Body of pancreas (tissue), 4 donors: ENCODE measurements around the gene OR4D1. TPM values are rescaled to one million over a fixed set of nuclear protein-coding genes. Genes with fewer than 3 reads are reported as not detected.
"Not testable (repeated sequence)": the region's sequence is repeated elsewhere in the genome, so short reads cannot be mapped to it uniquely, and the experiment has no call there.

ENCODE experiments used
- ATAC-seq: fragments of 150-250 bp; one replicate; pipeline ENCODE4 v1.9.1; 2016
- DNase-seq, 4 donors: peaks; one replicate each; pipeline ENCODE4 v3.0.0-alpha.2; 2019
- H3K27ac ChIP-seq, 4 donors: fragments of 200-600 bp; sonication (generic); 1 replicate in 3 of 4; 2 replicates in 1 of 4; pipeline versions ENCODE4 v1.5.1 to v1.6.1; 2016 to 2019; ENCODE audit warnings: mild to moderate bottlenecking in 1 of 4, mixed read lengths in 1 of 4, moderate library complexity in 1 of 4
- H3K27me3 ChIP-seq, 2 donors: fragments of 200-600 bp; sonication (generic); one replicate each; pipeline ENCODE4 v1.6.0; 2016; ENCODE audit warnings: mild to moderate bottlenecking in 1 of 2
- H3K36me3 ChIP-seq, 2 donors: fragments of 200-600 bp; sonication (generic); replicated peaks in 1 of 2; 2 replicates each; pipeline ENCODE4 v1.5.1; 2016; ENCODE audit warnings: low read depth in 2 of 2; ENCODE audit not compliant: insufficient read depth in 1 of 2
- H3K4me1 ChIP-seq: fragments of 200-600 bp; sonication (generic); one replicate; pipeline ENCODE4 v1.6.0; 2016
- H3K4me3 ChIP-seq, 2 donors: fragments of 200-600 bp; sonication (generic); 1 replicate in 1 of 2; 2 replicates in 1 of 2; pipeline ENCODE4 v1.5.1; 2016 to 2019
- H3K9me3 ChIP-seq, 3 donors: fragments of 200-600 bp; sonication (generic); 1 replicate in 2 of 3; 2 replicates in 1 of 3; pipeline ENCODE4 v1.5.1; 2016
- CTCF ChIP-seq, 7 experiments: fragments of 450-650 bp in 4 of 7; fragments of 200-600 bp in 3 of 7; sonication (generic) in 3 of 7; IDR thresholded peaks; one replicate each; pipeline ENCODE4 v1.5.1; 2016 to 2019; ENCODE audit warnings: antibody characterized with exemption in 7 of 7
- POLR2A ChIP-seq, 3 donors: fragments of 450-650 bp; IDR thresholded peaks; one replicate each; pipeline ENCODE4 v1.6.1; 2016; ENCODE audit warnings: antibody characterized with exemption in 3 of 3, mild to moderate bottlenecking in 2 of 3
- WGBS, 2 donors: methylation state at CpG; one replicate each; pipeline ENCODE4 v1.1.5; 2017; 5-methylcytosine and 5-hydroxymethylcytosine counted together
- intact Hi-C: fragments of 100-400 bp; cut with DNase I; formaldehyde crosslinking; loops from one replicate; pipeline ENCODE4 v1.15.1; 2023
- total RNA-seq, 2 donors: library from RNA; depleted of rRNA; stranded (reverse); fragments of >200 nt; gene quantifications; one replicate each; pipeline ENCODE4 v1.1.0, GENCODE V29; 2016

The OR4D1 gene
- total RNA-seq, result not detected

- no peaks in the 10 kb centered on the region for H3K27me3 ChIP-seq
- no peak within 1 kb of the TSS for H3K27ac ChIP-seq
- H3K9me3 ChIP-seq, result peaks cover 0 to 6% (median 2%) of the 10 kb centered on the region in 3 donors
- 27 to 29% methylated on average over 1 of the region's 1 CpG for WGBS, 2 donors
- H3K4me3 ChIP-seq, result no peak within 1 kb of the TSS
- DNase-seq (no peak), ATAC-seq (no peak)
- H3K36me3 ChIP-seq, result no peaks in the 10 kb centered on the region
- no peak for TF ChIP-seq CTCF (IDR thresholded peaks at IDR 0.05)
- no peak for TF ChIP-seq POLR2A (IDR thresholded peaks at IDR 0.05)
- no peaks in the 10 kb centered on the region for H3K4me1 ChIP-seq
- intact Hi-C loops, result no loop called here
Measured at GRCh38 chr17:58147930-58148434, at the start of gene OR4D1. OR4D1 (plus strand) TSS chr17:58148384; CDS start chr17:58155154, 6,770 bp downstream.

GRCh38 chr17:58100506-58100905 lies 47.7 kb upstream of the OR4D1 start:
- TF ChIP-seq CTCF (IDR thresholded peaks at IDR 0.05) (no peak), POLR2A (IDR thresholded peaks at IDR 0.05) (no peak)
- Histone ChIP-seq H3K27me3 (no peaks in the 10 kb centered on the region), H3K4me1 (no peaks in the 10 kb centered on the region), H3K27ac (no peak overlapping the region), H3K36me3 (no peaks in the 10 kb centered on the region), H3K4me3 (no peak overlapping the region), H3K9me3 (no peaks in the 10 kb centered on the region)
- DNase-seq (no peak), ATAC-seq (no peak)
- intact Hi-C loops, result no loop called here

- DNase-seq, intact Hi-C loops, ATAC-seq, H3K9me3 ChIP-seq, H3K36me3 ChIP-seq, H3K27me3 ChIP-seq, H3K4me1 ChIP-seq, H3K27ac ChIP-seq, H3K4me3 ChIP-seq: not testable (repeated sequence)
Measured at GRCh38 chr17:58101898-58102297, 46.3 kb upstream of the OR4D1 start.

GRCh38 chr17:58105093-58105492 lies 43.1 kb upstream of the OR4D1 start:
- H3K27ac ChIP-seq, result no peak overlapping the region
- 79 to 92% methylated on average over 1 of the region's 1 CpG for WGBS, 2 donors
- H3K4me1 ChIP-seq, result no peaks in the 10 kb centered on the region
- H3K27me3 ChIP-seq, result no peaks in the 10 kb centered on the region
- no peak for ATAC-seq
- no peak for TF ChIP-seq CTCF (IDR thresholded peaks at IDR 0.05)
- no peak for TF ChIP-seq POLR2A (IDR thresholded peaks at IDR 0.05)
- no peak for DNase-seq
- intact Hi-C loops, result no loop called here
- no peaks in the 10 kb centered on the region for H3K9me3 ChIP-seq
- no peaks in the 10 kb centered on the region for H3K36me3 ChIP-seq
- H3K4me3 ChIP-seq, result no peak overlapping the region

- DNase-seq (no peak), ATAC-seq (no peak)
- intact Hi-C loops, result no loop called here
- WGBS, 2 donors, result 33 to 41% methylated on average over 1 of the region's 1 CpG
- no peak for TF ChIP-seq POLR2A (IDR thresholded peaks at IDR 0.05)
- no peak for TF ChIP-seq CTCF (IDR thresholded peaks at IDR 0.05)
- Histone ChIP-seq H3K27ac (no peak overlapping the region), H3K27me3 (no peaks in the 10 kb centered on the region), H3K9me3 (no peaks in the 10 kb centered on the region), H3K4me3 (no peak overlapping the region), H3K4me1 (no peaks in the 10 kb centered on the region), H3K36me3 (no peaks in the 10 kb centered on the region)
Measured at GRCh38 chr17:58107306-58107705, 40.9 kb upstream of the OR4D1 start.
